Stimulated activated CD4-positive, alpha-beta T cell treated with anti-CD3 and anti-CD28 coated beads, TNF-alpha, amount 100 ng/mL, for 48 hours (primary cell): ENCODE measurements around the gene SECISBP2L.

ENCODE experiments used
- DNase-seq, 3 donors: peaks; one replicate each; pipeline ENCODE4 v3.0.0-alpha.2; 2020; ENCODE audit warnings: low read depth in 3 of 3

Gene SECISBP2L

GRCh38 chr15:49060710-49061495 lies 14.7 kb upstream of the SECISBP2L start:
- DNase-seq: no peak

- no peak for DNase-seq
Measured at GRCh38 chr15:49059491-49059890, 13.2 kb upstream of the SECISBP2L start.

- no peak for DNase-seq
Measured at GRCh38 chr15:49058559-49058958, 12.3 kb upstream of the SECISBP2L start.

DNA sequence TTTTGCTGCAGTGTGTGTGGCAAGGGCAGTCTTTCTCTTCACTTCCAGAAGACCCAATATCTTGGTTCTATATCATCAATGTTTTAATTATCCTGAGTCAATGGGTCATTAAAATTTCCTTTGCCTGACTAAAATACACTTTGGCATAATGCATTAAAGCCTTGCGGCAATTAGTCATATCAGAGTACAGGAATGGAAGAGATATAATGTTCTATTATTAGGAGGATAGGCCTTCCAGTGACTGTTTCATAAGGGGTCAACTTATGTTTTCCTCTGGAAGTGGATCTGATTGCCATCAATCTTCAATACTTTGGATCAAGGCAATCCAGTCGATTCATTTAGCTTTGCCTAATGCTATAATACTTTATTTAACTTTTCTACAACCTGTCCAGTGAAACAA lies 9.4 kb upstream of the SECISBP2L start:
- no peak for DNase-seq

DNA sequence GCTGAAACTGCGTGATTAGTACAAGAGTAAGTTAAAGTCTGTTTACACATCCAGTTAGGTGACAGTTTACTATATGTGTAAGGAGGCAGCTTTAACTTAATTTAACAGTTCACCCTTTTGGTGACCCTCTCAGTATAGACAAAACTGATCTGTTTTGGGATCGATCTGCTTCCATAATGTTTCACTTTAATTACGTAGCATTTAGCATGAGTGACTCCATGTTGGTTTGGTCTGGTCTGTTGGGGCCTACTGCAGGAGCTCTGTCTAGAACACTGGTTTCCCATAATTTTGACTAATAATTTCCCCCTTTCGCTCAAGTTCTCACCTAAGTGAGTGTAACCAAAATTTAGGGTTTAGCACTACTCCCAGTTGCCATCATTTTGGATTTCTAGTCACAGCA lies 6.4 kb upstream of the SECISBP2L start:
- no peak for DNase-seq

- DNase-seq: no peak
Measured at GRCh38 chr15:49047456-49047855, 1.2 kb upstream of the SECISBP2L start.

DNA sequence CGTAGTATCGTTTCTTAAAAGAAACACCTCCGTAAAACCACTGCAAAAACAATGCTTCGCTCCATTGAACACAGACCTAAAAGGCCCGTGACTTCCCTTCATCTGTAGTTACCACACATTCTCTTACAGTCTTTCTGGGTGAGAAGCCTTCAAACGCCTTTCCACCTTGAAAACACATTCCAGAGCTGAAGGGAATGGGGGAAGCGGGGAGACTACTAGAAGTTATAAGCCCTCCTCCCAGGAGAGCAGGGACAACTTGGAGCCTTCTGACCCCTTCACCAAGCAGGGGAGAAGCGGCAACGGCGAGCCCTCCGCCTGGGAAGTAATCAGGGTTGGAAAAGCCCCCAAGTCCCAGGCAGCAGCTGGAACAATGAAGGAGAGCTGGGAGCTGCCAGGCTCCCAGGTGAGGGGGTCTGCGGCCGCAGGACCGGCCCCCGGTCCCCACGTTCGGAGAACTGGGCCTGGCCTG lies 461 bp downstream of the SECISBP2L start:
- no peak for DNase-seq

GRCh38 chr15:49044766-49045606 lies 1.3 kb downstream of the SECISBP2L start:
- no peak for DNase-seq

DNA sequence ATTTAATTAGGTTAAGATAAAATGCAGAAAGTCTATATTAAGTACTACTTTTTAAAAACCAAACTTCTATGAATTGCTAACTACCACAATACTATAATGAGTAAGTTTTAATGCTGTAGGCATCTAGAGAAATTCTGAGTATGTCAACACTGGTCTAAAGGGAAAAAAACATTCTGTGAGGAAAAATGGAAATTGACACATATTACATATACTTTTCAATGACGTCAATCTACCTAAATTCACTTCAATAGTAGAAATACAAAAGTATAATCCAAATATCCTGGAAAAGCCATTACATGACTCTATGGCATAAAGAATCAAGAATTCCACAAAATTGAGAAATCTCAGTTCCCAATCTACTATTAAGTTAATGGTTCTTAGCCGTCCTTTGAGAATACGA lies 2.2 kb downstream of the SECISBP2L start:
- no peak for DNase-seq

GRCh38 chr15:49042165-49042564 lies 4.1 kb downstream of the SECISBP2L start:
- DNase-seq: no peak

DNA sequence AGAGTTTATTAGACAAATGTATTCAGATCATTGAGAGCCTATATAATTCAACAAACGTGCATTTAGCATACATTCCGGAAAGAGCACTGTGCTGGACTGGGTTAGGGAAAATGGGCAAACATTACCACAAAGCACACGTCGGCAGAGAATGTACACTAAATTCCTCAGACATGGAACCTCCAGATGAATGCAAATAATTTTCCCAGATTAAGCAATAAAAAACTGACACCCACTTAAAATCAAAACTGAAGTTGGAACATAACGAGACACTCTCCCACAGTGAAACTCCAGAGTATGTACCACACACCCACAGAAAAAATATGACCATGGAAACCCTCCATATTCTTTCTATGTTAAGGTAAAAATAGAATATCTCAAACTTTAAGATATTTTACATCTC lies 4.8 kb downstream of the SECISBP2L start:
- no peak for DNase-seq

DNA sequence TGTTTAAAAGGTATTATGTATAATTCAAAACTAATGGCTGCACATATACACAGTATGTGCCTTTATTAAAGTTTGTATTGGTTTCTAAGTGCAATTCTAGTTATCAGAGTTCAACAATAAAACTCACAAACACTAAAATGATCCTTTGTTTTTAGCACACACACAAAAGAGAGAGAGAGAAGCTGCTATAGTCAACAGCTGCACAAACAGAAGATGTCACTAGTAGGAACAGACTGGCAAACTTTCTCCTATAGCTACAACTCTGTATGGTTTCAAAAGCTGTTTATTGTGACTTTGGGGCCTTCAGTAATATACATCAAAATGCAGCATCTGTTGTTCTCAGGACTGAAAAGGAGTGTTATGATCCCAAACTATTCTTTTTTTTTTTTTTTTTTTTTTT lies 6.1 kb downstream of the SECISBP2L start:
- DNase-seq: no peak

DNA sequence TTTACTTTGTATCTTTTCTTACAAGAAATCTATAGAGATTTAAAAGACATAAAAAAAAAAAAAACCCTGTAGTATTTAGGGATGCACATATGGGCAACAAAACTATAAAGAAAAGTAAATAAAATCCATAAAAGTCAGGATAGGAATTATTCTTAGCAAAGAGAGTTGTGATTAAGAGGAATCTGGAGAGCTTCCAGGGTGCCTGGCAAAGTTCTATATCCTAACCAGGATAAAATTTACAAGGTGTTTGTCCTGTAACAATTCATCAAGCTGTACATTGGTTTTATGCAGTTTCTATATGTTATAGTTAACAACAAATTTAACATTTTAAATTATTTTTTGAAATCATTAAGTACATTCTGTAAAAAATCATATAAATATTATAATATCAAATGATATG lies 7.9 kb downstream of the SECISBP2L start:
- DNase-seq: no peak

DNA sequence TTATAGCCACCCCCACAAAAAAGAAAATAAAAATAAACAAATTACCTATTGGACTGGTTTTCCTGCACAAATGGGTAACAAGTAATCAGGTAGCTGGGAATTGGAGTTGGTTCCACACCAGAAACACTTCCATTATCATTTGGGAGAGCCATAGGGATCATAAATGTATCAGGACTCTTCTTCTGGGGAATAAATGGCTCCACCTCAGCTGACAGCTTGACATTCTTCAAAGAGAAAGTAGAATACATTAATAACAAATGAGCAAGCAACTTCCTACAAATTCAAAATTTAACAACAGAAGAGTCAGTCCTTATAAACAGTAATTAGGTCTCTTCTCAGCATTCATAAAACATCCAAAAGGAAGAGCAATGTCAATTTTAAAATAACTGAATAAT lies 8.7 kb downstream of the SECISBP2L start:
- no peak for DNase-seq

DNA sequence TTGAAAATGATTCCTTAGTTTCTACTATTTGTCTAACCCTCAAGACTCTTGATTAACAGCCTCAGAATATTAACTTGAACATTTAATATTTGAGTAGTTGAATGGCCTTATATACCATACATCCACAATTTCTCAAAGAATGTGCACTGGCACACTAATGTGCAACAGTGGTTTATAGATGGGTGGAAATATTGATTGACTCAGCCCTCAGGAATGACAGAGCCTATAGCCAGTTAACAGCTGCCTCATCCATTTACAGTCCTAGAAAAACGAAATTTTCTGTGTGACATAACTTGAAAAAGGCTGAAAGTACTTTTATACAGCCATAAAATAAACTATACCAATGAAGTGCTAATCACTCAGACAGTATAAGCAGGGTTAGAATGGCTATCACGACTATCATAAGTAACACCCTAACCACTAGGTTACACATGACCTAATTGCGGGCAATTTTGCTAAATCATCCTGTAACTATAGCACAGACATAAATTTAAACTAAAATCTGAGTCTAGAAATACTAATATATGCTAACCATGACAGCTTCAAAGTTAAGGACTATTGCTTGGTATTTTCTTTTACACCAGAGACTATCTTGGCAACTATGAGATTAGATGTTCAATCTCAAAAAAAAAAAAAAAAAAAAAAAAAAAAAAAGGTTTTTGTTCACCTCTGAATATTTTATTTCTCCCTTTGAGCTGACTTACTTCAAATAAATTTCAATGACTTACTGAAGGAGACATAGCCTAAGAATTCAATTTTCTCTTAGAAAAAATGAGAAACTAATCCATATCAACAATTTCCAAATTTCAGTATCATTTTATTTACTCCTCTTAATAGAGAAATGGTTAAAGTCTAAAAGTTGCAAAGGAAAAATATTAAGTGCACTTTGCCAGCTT lies 9.3 kb downstream of the SECISBP2L start:
- no peak for DNase-seq

DNA sequence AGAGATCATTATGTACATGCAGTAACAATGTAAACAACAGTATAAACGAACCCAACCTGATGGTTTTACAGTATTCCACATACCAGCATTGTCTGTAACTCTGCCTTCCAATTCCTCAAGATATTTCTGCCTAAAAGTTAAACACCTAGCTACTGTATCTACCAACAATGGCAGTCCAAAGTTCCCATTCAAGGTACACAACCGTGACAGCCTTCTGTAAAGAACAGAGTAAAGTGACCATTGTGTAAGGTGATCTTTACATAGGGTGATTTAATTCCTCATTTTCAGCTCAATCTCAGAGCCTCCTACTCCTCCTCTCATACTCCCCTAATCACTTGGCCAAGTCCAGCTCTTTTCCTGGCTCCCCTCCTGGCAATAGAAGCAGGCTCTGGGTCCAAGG lies 10.4 kb downstream of the SECISBP2L start:
- DNase-seq: no peak

DNA sequence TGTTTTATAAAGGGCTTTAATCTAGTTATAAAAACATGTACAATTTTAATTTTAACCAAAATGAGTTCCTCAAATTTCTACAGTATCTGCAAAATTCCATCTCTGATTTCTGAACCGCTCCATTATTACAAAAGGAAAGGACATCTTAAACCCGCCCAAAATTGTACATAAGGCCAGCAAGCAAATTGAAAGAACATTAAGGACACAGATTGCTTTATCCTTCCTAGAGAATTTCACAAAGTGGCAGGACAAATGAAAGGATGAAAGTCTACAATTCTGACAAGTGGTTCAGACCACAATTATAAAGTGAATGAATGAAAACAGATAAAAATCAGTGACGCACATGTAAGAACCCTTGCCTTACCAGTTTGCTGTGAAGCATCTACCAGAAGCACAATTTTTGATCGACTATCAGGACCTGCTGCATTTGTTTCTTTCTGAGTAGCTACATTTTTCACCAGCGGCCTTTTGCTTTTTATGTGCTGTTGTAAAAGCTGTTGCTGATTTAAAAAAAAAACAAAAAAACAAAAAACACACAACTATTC lies 13.6 kb downstream of the SECISBP2L start:
- DNase-seq: no peak

DNA sequence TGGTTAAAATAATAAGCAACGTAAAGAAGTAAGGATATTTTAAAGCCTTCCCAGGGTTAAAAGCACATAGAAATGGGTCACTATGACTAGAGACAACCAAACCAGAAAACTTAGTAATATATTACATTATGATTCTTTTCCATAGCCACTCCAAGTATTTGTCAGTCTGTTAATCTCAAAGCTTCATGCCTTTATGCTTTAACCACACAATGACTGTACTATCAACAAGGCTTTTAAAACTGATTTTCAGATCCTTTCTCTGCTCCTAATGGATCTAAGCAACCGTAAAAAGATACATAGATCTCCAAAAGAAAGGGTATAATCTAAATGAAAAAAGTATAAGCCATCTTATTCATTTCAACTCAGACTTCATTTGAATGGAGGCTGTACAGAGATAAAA lies 14.4 kb downstream of the SECISBP2L start:
- no peak for DNase-seq

GRCh38 chr15:49026700-49027099 lies 19.5 kb downstream of the SECISBP2L start:
- DNase-seq: no peak

DNA sequence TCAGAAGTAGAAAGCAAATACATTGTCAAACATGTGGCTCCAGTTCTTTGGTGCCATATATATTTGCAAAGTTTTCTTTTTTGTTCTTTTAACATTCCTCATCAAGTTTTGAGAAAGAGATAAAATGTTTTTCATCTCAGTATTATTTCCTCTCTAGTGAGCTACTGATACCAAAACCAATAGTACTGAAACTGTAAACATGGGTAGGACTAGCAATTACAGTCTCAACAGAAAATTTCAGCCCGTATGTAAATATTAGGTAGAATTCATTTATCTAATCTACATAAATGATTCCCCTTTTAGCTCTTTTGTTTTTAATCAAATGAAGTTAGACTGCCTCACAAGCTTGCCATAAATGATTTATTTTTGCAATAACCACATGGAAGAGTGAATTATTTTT lies 21.4 kb downstream of the SECISBP2L start:
- no peak for DNase-seq

DNA sequence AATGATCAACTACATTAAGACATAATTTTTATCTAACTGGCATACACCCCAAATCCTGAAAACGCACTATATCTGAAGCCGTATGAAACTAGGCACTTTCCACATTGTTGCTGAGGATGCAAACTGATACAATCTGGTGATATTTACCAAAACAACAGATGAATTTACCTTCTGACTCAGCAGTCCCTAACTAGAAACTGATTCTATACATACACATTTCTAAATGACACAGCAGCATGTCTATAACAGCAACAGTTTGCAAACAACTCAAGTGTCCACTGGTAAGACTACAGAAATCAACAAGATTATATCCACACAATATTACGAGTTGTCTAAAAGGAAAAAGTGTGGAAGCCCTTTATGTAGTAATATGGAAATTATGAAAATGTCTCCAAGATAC lies 22.9 kb downstream of the SECISBP2L start:
- DNase-seq: no peak

- no peak for DNase-seq
Measured at GRCh38 chr15:49015896-49016295, 30.4 kb downstream of the SECISBP2L start.
